Measurements from ENCODE around the gene NSG1. TPM values are rescaled to one million over a fixed set of nuclear protein-coding genes. Genes with fewer than 3 reads are reported as not detected.

Gene NSG1
- total RNA-seq, 3 donors from 2014 or later = 1.2 to 7.9 (median 3.3) TPM

GRCh38 chr4:4364061-4364460 is 22.8 kb upstream of the NSG1 start:
- H3K9me3 ChIP-seq = no peaks in the 10 kb centered on the region
- H3K4me1 ChIP-seq (ENCODE audit: low read depth) = no peaks in the 10 kb centered on the region
- no peak for TF ChIP-seq CTCF (IDR thresholded peaks at IDR 0.05)
- no peak overlapping the region for H3K4me3 ChIP-seq
- H3K36me3 ChIP-seq (ENCODE audit: low read depth) = no peaks in the 10 kb centered on the region
- no peak for DNase-seq
- ATAC-seq = no peak
- intact Hi-C loops (cut with DNase I, micrococcal nuclease) = no loop called here

- no peak overlapping the region for H3K4me3 ChIP-seq
- no peak for TF ChIP-seq CTCF (IDR thresholded peaks at IDR 0.05)
- intact Hi-C loops (cut with DNase I, micrococcal nuclease) = no loop called here
These were observed 22.3 kb upstream of the NSG1 start for GRCh38 chr4:4364486-4365208.

GRCh38 chr4:4368809-4369580 is 17.9 kb upstream of the NSG1 start:
- no peak for DNase-seq
- intact Hi-C loops (cut with DNase I, micrococcal nuclease) = no loop called here
- ATAC-seq = no peak

More at GRCh38 chr4:4364486-4365208, 22.3 kb upstream of the NSG1 start:
- Histone ChIP-seq H3K36me3 (ENCODE audit: low read depth) (no peaks in the 10 kb centered on the region), H3K9me3 (no peaks in the 10 kb centered on the region), H3K4me1 (ENCODE audit: low read depth) (no peaks in the 10 kb centered on the region)
- no peak for DNase-seq
- no peak for ATAC-seq

GRCh38 chr4:4374388-4375098 is 12.4 kb upstream of the NSG1 start:
- DNase-seq (no peak), ATAC-seq (no peak)
- no peak for TF ChIP-seq CTCF (IDR thresholded peaks at IDR 0.05)
- H3K4me1 ChIP-seq (ENCODE audit: low read depth) = no peaks in the 10 kb centered on the region
- H3K9me3 ChIP-seq = no peaks in the 10 kb centered on the region
- intact Hi-C loops (cut with DNase I, micrococcal nuclease) = no loop called here
- no peak overlapping the region for H3K4me3 ChIP-seq
- H3K36me3 ChIP-seq (ENCODE audit: low read depth) = no peaks in the 10 kb centered on the region

More at GRCh38 chr4:4368809-4369580, 17.9 kb upstream of the NSG1 start:
- no peaks in the 10 kb centered on the region for H3K36me3 ChIP-seq (ENCODE audit: low read depth)
- H3K4me1 ChIP-seq (ENCODE audit: low read depth) = no peaks in the 10 kb centered on the region
- TF ChIP-seq CTCF (IDR thresholded peaks at IDR 0.05) = no peak
- no peaks in the 10 kb centered on the region for H3K9me3 ChIP-seq
- no peak overlapping the region for H3K4me3 ChIP-seq

- no peak overlapping the region for H3K4me3 ChIP-seq
- no peaks in the 10 kb centered on the region for H3K36me3 ChIP-seq (ENCODE audit: low read depth)
- no peaks in the 10 kb centered on the region for H3K4me1 ChIP-seq (ENCODE audit: low read depth)
- no peaks in the 10 kb centered on the region for H3K9me3 ChIP-seq
- ATAC-seq (no peak), DNase-seq (no peak)
- intact Hi-C loops (cut with DNase I, micrococcal nuclease) = no loop called here
- no peak for TF ChIP-seq CTCF (IDR thresholded peaks at IDR 0.05)
These were observed 10.8 kb upstream of the NSG1 start for GRCh38 chr4:4376074-4376473.

Measured in mucosa of descending colon (tissue), 3 donors.